Ishikawa (cell line): ENCODE results near the gene HOXD13.

Experiments
- CEBPB ChIP-seq: IDR thresholded peaks from 2 replicates; pipeline ENCODE4 v1.6.1; 2012
- CREB1 ChIP-seq: IDR thresholded peaks from 2 replicates; pipeline ENCODE4 v1.6.1; 2012; ENCODE audit warnings: low read depth
- EGR1 ChIP-seq: IDR thresholded peaks from 2 replicates; pipeline ENCODE4 v1.6.1; 2012
- EP300 ChIP-seq: IDR thresholded peaks from 2 replicates; pipeline ENCODE4 v1.6.1; 2012; ENCODE audit warnings: borderline replicate concordance
- FOXM1 ChIP-seq: IDR thresholded peaks from 2 replicates; pipeline ENCODE4 v1.6.1; 2012; ENCODE audit warnings: low read depth, borderline replicate concordance
- NFIC ChIP-seq: IDR thresholded peaks from 2 replicates; pipeline ENCODE4 v1.6.1; 2012
- RAD21 ChIP-seq: IDR thresholded peaks from 2 replicates; pipeline ENCODE4 v1.6.1; 2012; ENCODE audit warnings: low read depth
- TAF1 ChIP-seq: IDR thresholded peaks from 2 replicates; pipeline ENCODE4 v1.6.1; 2012; ENCODE audit warnings: low read depth, mild to moderate bottlenecking
- TCF12 ChIP-seq: IDR thresholded peaks from 2 replicates; pipeline ENCODE4 v1.6.1; 2012; ENCODE audit warnings: low read depth
- TEAD4 ChIP-seq: IDR thresholded peaks from 2 replicates; pipeline ENCODE4 v1.6.1; 2012
- YY1 ChIP-seq: IDR thresholded peaks from 2 replicates; pipeline ENCODE4 v1.6.1; 2012; ENCODE audit warnings: low read depth
- ZBTB7A ChIP-seq: IDR thresholded peaks from 2 replicates; pipeline ENCODE4 v1.6.1; 2012; ENCODE audit warnings: low read depth
- TF ChIP-seq, protein P1 (sequence below): IDR thresholded peaks from 2 replicates; pipeline ENCODE4 v1.6.1; 2012; ENCODE audit warnings: low read depth, mild to moderate bottlenecking
- TF ChIP-seq, protein P2 (sequence below): IDR thresholded peaks from 2 replicates; pipeline ENCODE4 v1.6.1; 2012
- TF ChIP-seq, protein P3 (sequence below): IDR thresholded peaks from 2 replicates; pipeline ENCODE4 v1.6.1; 2012

Gene HOXD13

DNA sequence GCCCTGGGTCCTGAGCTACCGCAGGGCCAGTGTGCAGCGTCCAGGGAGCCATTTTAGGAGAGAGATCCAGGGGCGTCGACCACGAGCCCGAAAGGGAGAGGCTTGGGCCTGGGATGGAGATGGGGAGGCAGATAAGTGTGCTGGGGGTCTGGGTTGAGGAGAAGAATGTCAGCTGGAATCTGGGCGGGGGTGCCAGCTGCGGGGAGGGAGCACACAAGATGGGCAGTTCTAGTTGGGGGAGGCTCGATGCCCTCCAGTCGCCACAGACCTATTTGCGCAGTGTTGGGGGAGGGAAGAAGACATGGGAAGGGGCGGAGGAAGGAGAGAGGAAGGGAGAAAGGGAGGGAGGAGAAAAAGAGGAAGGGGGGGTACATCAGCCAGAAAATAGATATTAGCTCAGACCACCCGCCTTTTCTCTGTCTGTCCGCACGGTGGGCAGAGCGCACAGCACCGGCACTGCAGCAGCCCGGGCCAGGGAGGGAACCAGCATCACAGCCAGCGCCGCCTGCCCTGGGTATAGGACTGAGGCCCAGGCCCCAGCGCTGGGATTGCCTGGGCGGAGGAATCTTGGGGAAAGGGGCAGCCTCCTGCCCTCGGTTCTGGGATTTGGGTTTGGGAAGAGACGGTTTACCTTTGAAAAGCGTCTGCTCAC is 12.7 kb downstream of the HOXD13 start:
- TF ChIP-seq CEBPB = no peak
- no peak for TF ChIP-seq EGR1
- TF ChIP-seq, protein P1, sequence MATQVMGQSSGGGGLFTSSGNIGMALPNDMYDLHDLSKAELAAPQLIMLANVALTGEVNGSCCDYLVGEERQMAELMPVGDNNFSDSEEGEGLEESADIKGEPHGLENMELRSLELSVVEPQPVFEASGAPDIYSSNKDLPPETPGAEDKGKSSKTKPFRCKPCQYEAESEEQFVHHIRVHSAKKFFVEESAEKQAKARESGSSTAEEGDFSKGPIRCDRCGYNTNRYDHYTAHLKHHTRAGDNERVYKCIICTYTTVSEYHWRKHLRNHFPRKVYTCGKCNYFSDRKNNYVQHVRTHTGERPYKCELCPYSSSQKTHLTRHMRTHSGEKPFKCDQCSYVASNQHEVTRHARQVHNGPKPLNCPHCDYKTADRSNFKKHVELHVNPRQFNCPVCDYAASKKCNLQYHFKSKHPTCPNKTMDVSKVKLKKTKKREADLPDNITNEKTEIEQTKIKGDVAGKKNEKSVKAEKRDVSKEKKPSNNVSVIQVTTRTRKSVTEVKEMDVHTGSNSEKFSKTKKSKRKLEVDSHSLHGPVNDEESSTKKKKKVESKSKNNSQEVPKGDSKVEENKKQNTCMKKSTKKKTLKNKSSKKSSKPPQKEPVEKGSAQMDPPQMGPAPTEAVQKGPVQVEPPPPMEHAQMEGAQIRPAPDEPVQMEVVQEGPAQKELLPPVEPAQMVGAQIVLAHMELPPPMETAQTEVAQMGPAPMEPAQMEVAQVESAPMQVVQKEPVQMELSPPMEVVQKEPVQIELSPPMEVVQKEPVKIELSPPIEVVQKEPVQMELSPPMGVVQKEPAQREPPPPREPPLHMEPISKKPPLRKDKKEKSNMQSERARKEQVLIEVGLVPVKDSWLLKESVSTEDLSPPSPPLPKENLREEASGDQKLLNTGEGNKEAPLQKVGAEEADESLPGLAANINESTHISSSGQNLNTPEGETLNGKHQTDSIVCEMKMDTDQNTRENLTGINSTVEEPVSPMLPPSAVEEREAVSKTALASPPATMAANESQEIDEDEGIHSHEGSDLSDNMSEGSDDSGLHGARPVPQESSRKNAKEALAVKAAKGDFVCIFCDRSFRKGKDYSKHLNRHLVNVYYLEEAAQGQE = no peak
- TF ChIP-seq NFIC = no peak
- TF ChIP-seq, protein P2, sequence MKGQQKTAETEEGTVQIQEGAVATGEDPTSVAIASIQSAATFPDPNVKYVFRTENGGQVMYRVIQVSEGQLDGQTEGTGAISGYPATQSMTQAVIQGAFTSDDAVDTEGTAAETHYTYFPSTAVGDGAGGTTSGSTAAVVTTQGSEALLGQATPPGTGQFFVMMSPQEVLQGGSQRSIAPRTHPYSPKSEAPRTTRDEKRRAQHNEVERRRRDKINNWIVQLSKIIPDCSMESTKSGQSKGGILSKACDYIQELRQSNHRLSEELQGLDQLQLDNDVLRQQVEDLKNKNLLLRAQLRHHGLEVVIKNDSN = no peak
- TF ChIP-seq TAF1 = no peak
- TF ChIP-seq ZBTB7A = no peak
- TF ChIP-seq CREB1 = no peak
- no peak for TF ChIP-seq FOXM1
- TF ChIP-seq TCF12 = no peak
- no peak for TF ChIP-seq YY1
- TF ChIP-seq RAD21 = no peak
- no peak for TF ChIP-seq EP300
- TF ChIP-seq TEAD4 = no peak
- TF ChIP-seq, protein P3, sequence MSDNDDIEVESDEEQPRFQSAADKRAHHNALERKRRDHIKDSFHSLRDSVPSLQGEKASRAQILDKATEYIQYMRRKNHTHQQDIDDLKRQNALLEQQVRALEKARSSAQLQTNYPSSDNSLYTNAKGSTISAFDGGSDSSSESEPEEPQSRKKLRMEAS = no peak

GRCh38 chr2:176105730-176106580 is 13.4 kb downstream of the HOXD13 start:
- TF ChIP-seq EP300 (no peak), TCF12 (no peak), CEBPB (no peak), NFIC (no peak), CREB1 (no peak), TEAD4 (no peak), ZBTB7A (no peak), EGR1 (no peak), RAD21 (no peak), TAF1 (no peak), FOXM1 (no peak)
- TF ChIP-seq, protein P3 = no peak
- TF ChIP-seq, protein P1 = no peak
- TF ChIP-seq, protein P2 = no peak

DNA sequence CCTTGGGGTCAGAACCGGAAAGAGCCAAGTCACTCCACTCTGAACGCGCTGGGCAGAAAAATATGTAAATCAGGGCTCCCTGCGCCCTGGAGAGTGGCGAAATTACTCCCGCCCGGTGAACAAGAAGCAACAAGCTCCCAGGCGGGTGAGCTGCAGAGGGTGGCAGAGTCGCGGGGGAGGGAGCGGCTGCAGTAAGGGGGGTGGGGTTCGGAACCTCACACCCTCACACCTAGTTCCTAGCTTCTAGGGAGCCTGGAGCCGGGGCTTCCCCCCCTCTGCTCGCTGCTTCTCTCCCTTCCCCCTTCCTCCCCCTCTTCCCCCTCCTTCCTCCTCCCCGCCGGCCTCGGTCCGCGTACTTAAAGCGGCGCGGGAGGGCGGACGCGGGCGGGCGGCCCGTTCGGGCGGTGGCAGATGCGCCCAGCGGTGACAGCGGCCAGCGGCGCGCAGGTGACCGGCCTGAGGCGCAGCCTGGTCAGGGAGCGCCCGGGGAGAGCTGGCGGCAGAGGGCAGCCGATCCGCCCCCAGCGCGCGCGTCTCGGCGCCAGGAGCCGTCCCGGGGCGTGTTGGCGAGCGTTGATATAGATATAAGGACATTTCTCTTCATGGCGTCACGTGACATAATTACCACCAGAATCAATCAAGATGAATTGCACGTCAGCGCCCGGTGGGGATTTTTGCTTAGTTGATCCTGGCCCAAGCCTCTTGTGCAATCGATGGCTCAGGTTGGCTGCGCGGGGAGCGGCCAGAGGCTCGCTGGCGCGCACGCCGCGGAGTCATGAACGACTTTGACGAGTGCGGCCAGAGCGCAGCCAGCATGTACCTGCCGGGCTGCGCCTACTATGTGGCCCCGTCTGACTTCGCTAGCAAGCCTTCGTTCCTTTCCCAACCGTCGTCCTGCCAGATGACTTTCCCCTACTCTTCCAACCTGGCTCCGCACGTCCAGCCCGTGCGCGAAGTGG is 14.3 kb downstream of the HOXD13 start, which contains the start of gene HOXD11:
Gene HOXD11, plus strand, starts transcription at position 700 of the 959 bp plus-strand sequence. Its CDS starts 76 bp downstream, at position 776.
- TF ChIP-seq EP300 = no peak
- TF ChIP-seq CEBPB = peak; percentile 96
- peak; percentile 27 for TF ChIP-seq NFIC
- peak; percentile 20; the same call in 1 of the 2 replicates for TF ChIP-seq YY1
- TF ChIP-seq, protein P2 = peak; percentile 80
- TF ChIP-seq, protein P3 = peak; percentile 81
- no peak for TF ChIP-seq EGR1

DNA sequence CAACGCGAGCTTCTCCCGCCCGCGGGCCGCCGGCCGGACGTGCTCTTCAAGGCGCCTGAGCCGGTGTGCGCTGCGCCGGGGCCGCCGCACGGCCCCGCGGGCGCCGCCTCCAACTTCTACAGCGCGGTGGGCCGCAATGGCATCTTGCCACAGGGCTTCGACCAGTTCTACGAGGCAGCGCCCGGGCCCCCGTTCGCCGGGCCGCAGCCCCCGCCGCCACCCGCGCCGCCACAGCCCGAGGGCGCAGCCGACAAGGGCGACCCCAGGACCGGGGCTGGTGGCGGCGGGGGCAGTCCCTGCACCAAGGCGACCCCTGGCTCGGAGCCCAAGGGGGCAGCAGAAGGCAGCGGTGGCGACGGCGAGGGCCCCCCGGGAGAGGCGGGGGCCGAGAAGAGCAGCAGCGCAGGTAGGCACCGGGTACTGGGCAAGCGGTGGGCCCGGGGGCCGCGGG is 15.2 kb downstream of the HOXD13 start:
- TF ChIP-seq CEBPB = no peak
- TF ChIP-seq TAF1 = no peak
- TF ChIP-seq EGR1 = no peak
- no peak for TF ChIP-seq RAD21
- TF ChIP-seq FOXM1 = no peak
- no peak for TF ChIP-seq ZBTB7A
- TF ChIP-seq, protein P3 = no peak
- no peak for TF ChIP-seq NFIC
- TF ChIP-seq, protein P1 = no peak
- TF ChIP-seq YY1 = no peak
- TF ChIP-seq EP300 = no peak
- no peak for TF ChIP-seq CREB1
- TF ChIP-seq TCF12 = no peak
- TF ChIP-seq, protein P2 = no peak
- TF ChIP-seq TEAD4 = no peak
